ENCODE results near the gene PXDN. TPM values are rescaled to one million over a fixed set of nuclear protein-coding genes. Genes with fewer than 3 reads are reported as not detected.

Gene PXDN
- total RNA-seq, 1 donor from 2014 or later = 1.1 TPM

DNA sequence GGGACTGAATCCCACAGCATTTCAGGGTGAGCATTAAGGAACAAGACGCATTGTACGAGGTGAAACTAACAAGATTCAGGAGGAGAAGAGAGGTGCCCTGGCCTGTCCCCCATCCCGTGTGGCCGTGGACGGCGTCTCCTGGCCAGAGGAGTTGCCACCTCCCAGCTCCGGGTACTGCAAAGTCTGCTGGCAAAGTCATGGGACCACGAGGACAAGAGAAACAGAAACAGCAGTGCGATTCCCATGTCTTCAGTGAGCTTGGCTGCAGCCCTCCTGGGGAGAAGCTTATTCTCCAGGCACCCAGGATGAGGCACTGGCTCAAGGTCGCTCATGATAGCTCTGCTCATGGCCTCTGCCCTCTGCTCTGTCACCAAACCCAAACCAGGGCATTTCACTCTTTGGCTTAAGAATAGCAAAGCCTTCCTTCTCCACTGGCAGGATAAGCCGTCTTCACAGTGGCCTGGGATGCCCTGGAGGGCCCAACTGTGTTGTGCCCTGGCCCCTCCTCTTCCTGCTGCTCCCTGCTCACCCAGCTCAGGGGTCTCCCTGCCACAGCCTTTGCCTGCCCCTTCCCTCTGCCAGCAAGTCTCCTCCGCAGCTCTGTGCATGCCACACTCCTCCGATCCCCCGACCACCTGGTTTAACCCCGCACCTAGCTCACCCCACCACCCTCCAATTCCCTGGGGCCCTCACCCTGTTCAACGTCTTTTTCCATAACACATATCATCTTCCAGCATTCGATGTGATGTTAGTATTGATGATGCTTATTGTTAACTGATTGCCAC, 144.8 kb downstream of the PXDN start:
- no peak for DNase-seq
- Mint-ChIP-seq H3K4me3 (no peak overlapping the region), H3K4me1 (no peaks in the 10 kb centered on the region), H3K27ac (no peak overlapping the region), H3K27me3 (no peaks in the 10 kb centered on the region), H3K9me3 (no peaks in the 10 kb centered on the region), H3K36me3 (ENCODE audit: low read depth) (no peaks in the 10 kb centered on the region)
- intact Hi-C loops (cut with micrococcal nuclease) = no loop called here

- Mint-ChIP-seq H3K4me3 (no peak overlapping the region), H3K9me3 (no peaks in the 10 kb centered on the region), H3K27ac (no peak overlapping the region), H3K4me1 (no peaks in the 10 kb centered on the region), H3K27me3 (no peaks in the 10 kb centered on the region), H3K36me3 (ENCODE audit: low read depth) (no peaks in the 10 kb centered on the region)
- no peak for DNase-seq
- intact Hi-C loops (cut with micrococcal nuclease) = no loop called here
Observed at GRCh38 chr2:1598800-1599199, 145.5 kb downstream of the PXDN start.

DNA sequence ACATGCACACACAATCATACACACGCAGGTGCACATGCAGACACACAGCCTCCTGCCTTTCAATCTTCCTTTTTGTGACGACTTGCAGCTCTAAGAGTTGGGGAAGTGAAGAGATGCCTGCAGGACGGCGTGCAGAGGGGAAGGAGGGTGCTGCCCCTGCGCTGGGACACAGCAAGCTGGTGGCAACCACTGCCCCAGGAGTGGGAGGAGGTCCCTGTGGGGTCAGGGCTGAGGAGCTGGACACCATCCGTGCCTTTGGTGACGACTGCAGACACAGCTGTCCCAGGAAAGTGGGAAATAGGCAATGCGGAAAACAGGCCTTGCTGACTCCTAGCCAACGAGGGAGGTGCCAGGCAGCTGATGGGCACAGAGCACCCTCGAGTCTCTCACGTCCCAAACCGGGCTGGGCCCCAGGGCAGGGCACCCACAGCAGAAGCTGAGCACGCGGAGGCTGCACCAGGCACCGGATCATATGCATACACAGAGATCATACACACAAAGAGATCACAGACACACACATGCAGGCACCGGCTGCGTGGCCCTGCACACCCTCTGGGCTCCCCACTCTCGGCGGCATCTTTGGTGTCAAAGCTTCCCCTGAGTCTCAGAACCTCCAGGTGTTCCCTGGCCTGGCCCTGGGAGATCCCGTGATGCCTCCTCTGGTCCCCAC, 146.1 kb downstream of the PXDN start:
- H3K36me3 Mint-ChIP-seq (ENCODE audit: low read depth) = no peaks in the 10 kb centered on the region
- no peaks in the 10 kb centered on the region for H3K4me1 Mint-ChIP-seq
- H3K9me3 Mint-ChIP-seq = no peaks in the 10 kb centered on the region
- intact Hi-C loops (cut with micrococcal nuclease) = no loop called here
- no peak for DNase-seq
- H3K27me3 Mint-ChIP-seq = no peaks in the 10 kb centered on the region
- no peak overlapping the region for H3K27ac Mint-ChIP-seq
- no peak overlapping the region for H3K4me3 Mint-ChIP-seq

DNA sequence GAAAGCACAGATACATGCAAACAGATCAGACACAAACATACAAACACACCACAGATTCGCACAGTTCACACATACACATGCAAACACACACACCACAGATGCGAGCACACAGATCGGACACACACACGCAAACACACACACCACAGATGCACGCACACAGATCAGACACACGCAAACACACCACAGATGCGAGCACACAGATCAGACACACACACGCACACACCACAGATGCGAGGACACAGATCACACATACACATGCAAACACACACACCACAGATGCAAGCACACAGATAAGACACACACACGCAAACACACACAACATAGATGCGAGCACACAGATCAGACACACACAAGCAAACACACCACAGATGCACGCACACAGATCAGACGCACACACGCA, 149.0 kb downstream of the PXDN start:
- Mint-ChIP-seq H3K27ac (no peak overlapping the region), H3K27me3 (no peaks in the 10 kb centered on the region), H3K4me1 (no peaks in the 10 kb centered on the region), H3K36me3 (ENCODE audit: low read depth) (no peaks in the 10 kb centered on the region), H3K4me3 (no peak overlapping the region), H3K9me3 (no peaks in the 10 kb centered on the region)
- intact Hi-C loops (cut with micrococcal nuclease) = no loop called here
- DNase-seq = no peak

DNA sequence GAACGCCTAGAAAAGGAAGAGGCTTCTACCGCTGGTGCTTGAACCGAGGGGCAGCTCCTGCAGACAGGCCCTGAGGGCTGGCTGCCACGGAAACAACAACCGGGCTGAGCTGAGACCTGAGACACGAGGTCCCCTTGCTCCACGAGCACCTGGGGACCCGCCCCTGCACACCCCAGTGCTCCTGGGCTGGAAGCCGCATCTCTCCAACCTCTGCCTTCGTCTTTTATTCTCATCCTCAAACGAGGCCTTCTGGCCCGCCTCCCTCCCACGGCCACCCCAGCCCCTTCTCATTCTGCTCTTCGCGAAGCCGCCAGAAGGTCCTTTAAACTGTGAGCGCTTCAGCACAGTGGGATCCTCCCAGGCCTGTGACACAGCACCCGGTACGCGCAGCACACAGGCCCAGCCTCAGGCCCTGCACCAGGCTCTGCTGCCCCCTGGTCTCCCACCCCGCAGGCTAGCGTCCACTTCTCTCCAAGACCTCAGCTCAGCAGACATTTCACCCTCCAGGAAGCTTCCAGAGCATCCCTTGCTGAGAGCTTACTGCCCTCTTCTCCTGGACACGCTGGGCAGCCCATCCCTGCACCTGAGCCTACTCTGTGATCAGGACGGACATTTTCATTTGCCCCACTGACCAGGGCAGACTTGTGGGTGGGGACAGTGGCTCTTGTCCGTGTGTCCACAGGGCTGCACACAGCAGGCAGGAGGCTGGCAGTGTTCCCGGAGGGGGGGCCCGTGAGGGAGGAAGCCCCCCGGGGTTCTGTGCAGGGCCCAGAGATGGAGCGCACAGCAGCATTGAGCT, 149.7 kb downstream of the PXDN start:
- no peaks in the 10 kb centered on the region for H3K36me3 Mint-ChIP-seq (ENCODE audit: low read depth)

GRCh38 chr2:1594123-1594372, 150.3 kb downstream of the PXDN start:
- intact Hi-C loops (cut with micrococcal nuclease) = no loop called here
- DNase-seq = no peak
- H3K27me3 Mint-ChIP-seq = no peaks in the 10 kb centered on the region
- H3K27ac Mint-ChIP-seq = no peak overlapping the region
- H3K36me3 Mint-ChIP-seq (ENCODE audit: low read depth) = no peaks in the 10 kb centered on the region
- H3K4me3 Mint-ChIP-seq = no peak overlapping the region
- H3K4me1 Mint-ChIP-seq = no peaks in the 10 kb centered on the region
- no peaks in the 10 kb centered on the region for H3K9me3 Mint-ChIP-seq

More for the DNA sequence above, 149.7 kb downstream of the PXDN start:
- Mint-ChIP-seq H3K4me3 (no peak overlapping the region), H3K27ac (no peak overlapping the region), H3K4me1 (no peaks in the 10 kb centered on the region), H3K9me3 (no peaks in the 10 kb centered on the region), H3K27me3 (no peaks in the 10 kb centered on the region)
- intact Hi-C loops (cut with micrococcal nuclease) = no loop called here
- no peak for DNase-seq

DNA sequence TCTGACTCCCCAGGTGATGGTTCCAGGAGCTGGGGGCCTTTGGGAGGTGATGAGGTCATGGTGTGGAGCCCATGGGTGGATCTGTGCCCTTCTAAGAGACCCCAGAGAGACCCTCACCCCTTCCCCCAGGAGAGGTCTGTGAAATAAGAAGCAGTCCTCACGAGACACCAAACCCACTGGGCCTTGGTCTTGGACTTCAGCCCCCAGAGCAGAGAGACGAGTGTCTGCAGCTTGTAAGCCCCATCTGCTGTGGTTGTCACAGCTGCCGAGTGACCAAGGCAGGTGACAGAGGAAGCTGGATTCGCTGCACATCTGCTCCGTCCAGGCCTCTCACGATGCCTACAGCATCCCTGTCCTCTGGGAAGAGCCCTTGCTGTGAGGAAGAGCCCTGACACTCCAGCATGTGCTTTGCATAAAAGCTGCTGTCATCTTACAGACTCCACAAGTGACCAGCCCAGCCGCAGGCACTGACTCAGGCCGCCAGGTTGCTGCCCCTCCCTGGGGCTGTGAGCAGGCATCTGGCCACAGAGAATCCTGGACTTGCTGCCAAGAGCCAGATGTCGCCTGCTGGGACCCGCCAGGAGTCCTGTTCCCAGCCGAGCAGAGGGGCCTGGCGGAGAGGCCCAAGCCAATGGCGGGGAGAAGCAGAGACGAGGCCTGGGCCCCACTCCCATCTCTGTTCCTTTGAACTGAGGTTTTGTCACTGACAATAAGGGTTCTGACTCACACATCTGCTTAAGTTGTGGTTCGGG, 150.8 kb downstream of the PXDN start:
- Mint-ChIP-seq H3K27ac (no peak overlapping the region), H3K4me1 (no peaks in the 10 kb centered on the region), H3K4me3 (no peak overlapping the region), H3K36me3 (ENCODE audit: low read depth) (no peaks in the 10 kb centered on the region), H3K9me3 (no peaks in the 10 kb centered on the region), H3K27me3 (no peaks in the 10 kb centered on the region)
- no peak for DNase-seq
- intact Hi-C loops (cut with micrococcal nuclease) = no loop called here

GRCh38 chr2:1591978-1592907, 152.1 kb downstream of the PXDN start:
- no peak for DNase-seq
- Mint-ChIP-seq H3K9me3 (no peaks in the 10 kb centered on the region), H3K27me3 (no peaks in the 10 kb centered on the region), H3K4me3 (no peak overlapping the region), H3K27ac (no peak overlapping the region), H3K36me3 (ENCODE audit: low read depth) (no peaks in the 10 kb centered on the region), H3K4me1 (no peaks in the 10 kb centered on the region)
- intact Hi-C loops (cut with micrococcal nuclease) = no loop called here

- intact Hi-C loops (cut with micrococcal nuclease) = no loop called here
- no peaks in the 10 kb centered on the region for H3K4me1 Mint-ChIP-seq
- no peak overlapping the region for H3K4me3 Mint-ChIP-seq
- H3K27me3 Mint-ChIP-seq = no peaks in the 10 kb centered on the region
- no peaks in the 10 kb centered on the region for H3K9me3 Mint-ChIP-seq
- H3K27ac Mint-ChIP-seq = no peak overlapping the region
- DNase-seq = no peak
- H3K36me3 Mint-ChIP-seq (ENCODE audit: low read depth) = no peaks in the 10 kb centered on the region
Observed at GRCh38 chr2:1591461-1591770, 152.9 kb downstream of the PXDN start.

GRCh38 chr2:1590596-1591460, 153.5 kb downstream of the PXDN start:
- H3K27me3 Mint-ChIP-seq = no peaks in the 10 kb centered on the region

DNA sequence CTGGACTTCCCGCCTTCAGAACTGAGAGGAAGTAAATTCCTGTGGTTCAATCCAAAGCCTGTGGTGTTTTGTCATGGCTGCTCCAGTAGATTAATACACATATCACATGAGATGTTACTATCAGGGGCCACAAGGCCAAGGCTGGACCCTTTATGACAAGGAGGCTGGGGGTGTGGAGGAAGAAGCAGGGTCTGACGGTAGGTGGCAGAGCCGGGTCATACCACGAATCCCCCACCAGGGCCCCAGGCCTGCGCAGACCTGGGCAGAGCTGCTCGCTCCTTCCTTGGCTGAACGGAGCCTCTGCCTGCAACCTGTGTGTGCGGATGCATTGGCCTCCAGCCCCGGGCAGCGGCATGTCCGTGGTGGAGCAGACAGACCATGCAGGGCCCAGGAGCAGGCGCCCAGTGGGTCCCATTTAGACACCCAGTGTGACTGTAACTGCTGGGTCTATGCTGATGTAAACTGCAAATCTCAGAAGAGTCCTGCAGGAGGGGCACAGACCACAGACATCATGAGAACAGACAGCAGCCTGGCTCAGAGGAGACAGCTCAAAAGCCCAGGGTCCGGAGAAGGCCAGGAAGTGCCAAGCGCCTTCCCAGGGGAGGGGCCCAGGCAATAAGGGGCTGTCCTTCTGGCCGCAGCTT, 155.2 kb downstream of the PXDN start:
- Mint-ChIP-seq H3K27ac (no peak overlapping the region), H3K4me1 (no peaks in the 10 kb centered on the region), H3K4me3 (no peak overlapping the region), H3K9me3 (no peaks in the 10 kb centered on the region), H3K36me3 (ENCODE audit: low read depth) (no peaks in the 10 kb centered on the region), H3K27me3 (no peaks in the 10 kb centered on the region)
- intact Hi-C loops (cut with micrococcal nuclease) = no loop called here
- no peak for DNase-seq

More at GRCh38 chr2:1590596-1591460, 153.5 kb downstream of the PXDN start:
- Mint-ChIP-seq H3K4me3 (no peak overlapping the region), H3K4me1 (no peaks in the 10 kb centered on the region), H3K27ac (no peak overlapping the region), H3K36me3 (ENCODE audit: low read depth) (no peaks in the 10 kb centered on the region), H3K9me3 (no peaks in the 10 kb centered on the region)
- intact Hi-C loops (cut with micrococcal nuclease) = no loop called here
- DNase-seq = no peak

All from activated CD4-positive, alpha-beta T cell treated with anti-CD3 and anti-CD28 coated beads, Interleukin-2, amount 10 ng/mL, durations not matched to agents 24 days and 14 days (primary cell).